Sigmoid colon (tissue), 7 donors: ENCODE data around the gene RNF40. TPM values are rescaled to one million over a fixed set of nuclear protein-coding genes. Genes with fewer than 3 reads are reported as not detected.

ENCODE experiments used
- DNase-seq: peaks from one replicate; pipeline ENCODE4 v3.0.0-alpha.2; 2019
- H3K27ac ChIP-seq, 4 donors: fragments of 200-600 bp; sonication (generic); one replicate each; pipeline ENCODE4 v1.5.1; 2016 to 2019; ENCODE audit warnings: mild to moderate bottlenecking in 1 of 4
- H3K27me3 ChIP-seq, 3 donors: fragments of 200-600 bp; sonication (generic); one replicate each; pipeline ENCODE4 v1.5.1; 2019; ENCODE audit warnings: mild to moderate bottlenecking in 1 of 3
- H3K36me3 ChIP-seq, 4 donors: fragments of 200-600 bp; sonication (generic); one replicate each; pipeline ENCODE4 v1.5.1; 2016 to 2019
- H3K4me1 ChIP-seq, 4 donors: fragments of 200-600 bp; sonication (generic); one replicate each; pipeline ENCODE4 v1.5.1; 2017 to 2019
- H3K4me3 ChIP-seq, 4 donors: fragments of 200-600 bp; sonication (generic); one replicate each; pipeline ENCODE4 v1.5.1; 2017 to 2019; ENCODE audit warnings: mild to moderate bottlenecking in 2 of 4, moderate library complexity in 1 of 4
- H3K9me3 ChIP-seq, 4 donors: fragments of 200-600 bp in 3 of 4; sonication (generic) in 3 of 4; one replicate each; pipeline versions ENCODE4 v1.5.1 to v1.6.1; 2013 to 2019
- EP300 ChIP-seq, 4 donors: sonication (generic); formaldehyde crosslinking; IDR thresholded peaks; one replicate each; pipeline ENCODE4 v1.6.1; 2017; ENCODE audit warnings: antibody characterized with exemption in 4 of 4
- POLR2A ChIP-seq, 2 donors: fragments of 450-650 bp; IDR thresholded peaks; one replicate each; pipeline ENCODE4 v1.6.1; 2016; ENCODE audit warnings: antibody characterized with exemption in 2 of 2, mild to moderate bottlenecking in 2 of 2, moderate library complexity in 2 of 2
- POLR2AphosphoS5 ChIP-seq, 4 donors: sonication (generic); formaldehyde crosslinking; IDR thresholded peaks; one replicate each; pipeline ENCODE4 v1.6.1; 2017; ENCODE audit warnings: antibody characterized with exemption in 4 of 4
- WGBS, 2 donors: extraction: QIAGEN DNeasy Blood & Tissue Kit; methylation state at CpG; one replicate each; pipeline ENCODE4 v1.1.7; 2013; 5-methylcytosine and 5-hydroxymethylcytosine counted together
- intact Hi-C: fragments of 100-400 bp; cut with DNase I; formaldehyde crosslinking; loops from one replicate; pipeline ENCODE4 v1.15.1; 2023
- polyA plus RNA-seq, 3 donors: library from polyadenylated mRNA; stranded (reverse); fragments of 200-250 nt; gene quantifications; one replicate each; pipeline ENCODE4 v1.2.3, GENCODE V29; 2013
- total RNA-seq, 4 donors: library from RNA; depleted of rRNA; stranded (reverse); fragments of >200 nt; gene quantifications; one replicate each; pipeline ENCODE4 v1.1.0, GENCODE V29; 2016
- TF ChIP-seq, protein P1 (sequence below), 4 experiments: fragments of 450-650 bp in 3 of 4; fragments of 200-600 bp in 1 of 4; IDR thresholded peaks; one replicate each; pipeline ENCODE4 v1.5.1; 2016 to 2019; ENCODE audit warnings: antibody characterized with exemption in 4 of 4, mild to moderate bottlenecking in 3 of 4, moderate library complexity in 2 of 4
- donor health status: healthy with polysubstance abuse.
- donor health status: Bipolar disorder and iron deficiency.
- donor health status: healthy.

Gene RNF40
- total and polyA plus RNA-seq, 7 donors: 34.8 to 79.3 (median 49.4) TPM

DNA sequence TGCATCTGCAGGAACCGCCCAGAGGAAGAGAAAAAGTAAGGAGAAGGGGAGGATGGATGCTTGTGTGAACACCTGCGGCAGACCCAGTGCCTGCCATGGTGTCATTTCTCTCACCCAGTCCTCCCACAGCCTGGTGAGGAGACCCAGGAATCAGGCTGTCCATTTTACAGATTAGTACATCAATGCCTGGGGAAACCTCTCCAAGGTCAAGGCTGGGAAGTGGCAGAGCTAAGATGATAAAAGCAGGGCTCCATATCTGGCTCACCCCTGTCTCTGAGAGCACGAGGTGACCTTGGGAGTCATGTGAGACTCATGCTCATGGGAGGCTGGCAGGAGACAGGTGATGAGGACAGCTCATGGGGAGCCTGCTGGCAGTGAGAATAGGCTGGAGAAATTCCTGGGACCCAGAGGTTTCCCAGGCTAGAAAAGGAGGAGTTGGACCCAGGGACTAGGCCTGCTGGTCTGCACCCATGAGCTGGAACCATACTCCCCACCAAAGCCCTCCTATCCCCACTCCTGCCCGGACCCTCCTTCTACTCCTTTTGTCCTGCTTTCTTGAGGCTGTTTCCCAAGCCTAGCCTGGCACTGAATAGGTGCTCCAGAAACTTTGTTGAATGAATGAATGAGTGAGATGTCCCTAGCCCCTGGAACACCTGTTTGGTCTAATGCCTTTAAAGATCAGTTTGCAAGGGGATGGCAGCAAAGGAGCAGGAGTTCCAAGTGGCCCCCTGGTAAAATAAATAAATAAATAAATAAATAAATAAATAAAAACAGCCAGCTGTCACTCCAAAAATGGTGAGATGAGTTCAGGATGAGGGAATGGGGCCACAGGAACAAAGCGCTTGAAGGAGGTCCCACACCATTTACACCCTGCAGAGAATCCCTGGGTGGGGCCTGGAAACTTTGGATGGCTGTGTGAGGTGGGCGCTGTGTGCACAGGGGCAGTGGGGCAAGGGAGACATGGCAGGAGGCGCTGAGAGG is 23.3 kb downstream of the RNF40 start:
- intact Hi-C loops: no loop called here
- 79 to 86% methylated on average over 7 of the region's 7 CpGs for WGBS, 2 donors
- no peaks in the 10 kb centered on the region for H3K9me3 ChIP-seq
- peak overlapping the region; percentile 78 to 99 (median 90) for H3K4me3 ChIP-seq
- peaks cover 21 to 34% (median 23%) of the 10 kb centered on the region in 4 donors for H3K36me3 ChIP-seq
- peak overlapping the region in 3 of 4 donors; percentile 89 to 96 (median 96) for H3K27ac ChIP-seq
- no peaks in the 10 kb centered on the region for H3K27me3 ChIP-seq
- H3K4me1 ChIP-seq: peaks cover 3 to 29% (median 23%) of the 10 kb centered on the region in 4 donors
- no peak for DNase-seq
- TF ChIP-seq, protein P1, sequence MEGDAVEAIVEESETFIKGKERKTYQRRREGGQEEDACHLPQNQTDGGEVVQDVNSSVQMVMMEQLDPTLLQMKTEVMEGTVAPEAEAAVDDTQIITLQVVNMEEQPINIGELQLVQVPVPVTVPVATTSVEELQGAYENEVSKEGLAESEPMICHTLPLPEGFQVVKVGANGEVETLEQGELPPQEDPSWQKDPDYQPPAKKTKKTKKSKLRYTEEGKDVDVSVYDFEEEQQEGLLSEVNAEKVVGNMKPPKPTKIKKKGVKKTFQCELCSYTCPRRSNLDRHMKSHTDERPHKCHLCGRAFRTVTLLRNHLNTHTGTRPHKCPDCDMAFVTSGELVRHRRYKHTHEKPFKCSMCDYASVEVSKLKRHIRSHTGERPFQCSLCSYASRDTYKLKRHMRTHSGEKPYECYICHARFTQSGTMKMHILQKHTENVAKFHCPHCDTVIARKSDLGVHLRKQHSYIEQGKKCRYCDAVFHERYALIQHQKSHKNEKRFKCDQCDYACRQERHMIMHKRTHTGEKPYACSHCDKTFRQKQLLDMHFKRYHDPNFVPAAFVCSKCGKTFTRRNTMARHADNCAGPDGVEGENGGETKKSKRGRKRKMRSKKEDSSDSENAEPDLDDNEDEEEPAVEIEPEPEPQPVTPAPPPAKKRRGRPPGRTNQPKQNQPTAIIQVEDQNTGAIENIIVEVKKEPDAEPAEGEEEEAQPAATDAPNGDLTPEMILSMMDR (IDR thresholded peaks at IDR 0.05): no peak
- TF ChIP-seq POLR2AphosphoS5 (IDR thresholded peaks at IDR 0.05): no peak
- TF ChIP-seq POLR2A (IDR thresholded peaks at IDR 0.05): no peak
- TF ChIP-seq EP300 (IDR thresholded peaks at IDR 0.05): no peak

GRCh38 chr16:30786115-30786935 is 24.2 kb downstream of the RNF40 start:
- peak overlapping the region; percentile 89 to 96 (median 93) for H3K27ac ChIP-seq
- intact Hi-C loops: no loop called here
- H3K27me3 ChIP-seq: no peaks in the 10 kb centered on the region
- WGBS, 2 donors: 7 to 8% methylated on average over 57 of the region's 57 CpGs
- peaks cover 21 to 33% (median 23%) of the 10 kb centered on the region in 4 donors for H3K36me3 ChIP-seq
- peak in 1 of 4 donors; percentile 15 for TF ChIP-seq POLR2AphosphoS5 (IDR thresholded peaks at IDR 0.05)
- no peak for TF ChIP-seq EP300 (IDR thresholded peaks at IDR 0.05)
- no peaks in the 10 kb centered on the region for H3K9me3 ChIP-seq
- no peak for DNase-seq
- peaks cover 3 to 29% (median 23%) of the 10 kb centered on the region in 4 donors for H3K4me1 ChIP-seq
- peak overlapping the region; percentile 78 to 99 (median 90) for H3K4me3 ChIP-seq

DNA sequence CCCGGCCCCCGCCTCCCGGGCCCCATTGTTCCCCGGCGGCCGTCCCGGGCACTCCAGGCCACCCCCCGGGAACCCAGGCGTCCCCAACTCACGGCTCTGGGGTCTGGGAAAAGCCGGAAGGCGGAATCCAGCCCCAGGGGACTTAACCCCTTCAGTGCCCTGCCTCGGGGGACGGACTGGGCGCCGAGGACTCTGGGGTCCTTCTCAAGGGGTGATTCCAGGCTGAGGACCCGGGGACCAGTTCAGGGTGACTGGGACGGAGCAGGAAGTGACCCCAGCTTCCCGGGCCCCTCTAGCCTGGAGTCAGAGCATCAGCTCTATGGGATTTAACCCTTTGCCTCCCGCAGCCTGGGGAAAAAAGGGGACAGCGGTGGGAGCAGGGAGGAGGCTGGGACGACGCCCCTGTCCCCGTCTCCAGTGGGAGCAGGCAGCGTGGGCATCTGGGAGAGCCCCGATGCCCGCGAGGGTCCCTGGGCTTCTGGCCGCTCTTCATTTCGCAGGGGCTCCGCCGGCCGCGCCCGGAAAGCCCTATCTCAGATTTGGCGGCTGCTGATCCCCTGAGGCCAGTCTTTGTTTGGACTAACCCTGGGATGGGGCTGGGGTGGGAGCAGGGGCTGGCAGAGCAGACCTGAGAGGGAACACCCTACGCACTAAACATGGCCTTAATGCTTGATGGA is 25.0 kb downstream of the RNF40 start, which contains the start of gene ZNF629:
Gene ZNF629, minus strand, starts transcription at position 270 of the 677 bp plus-strand sequence. CDS start 2,723 bp downstream, outside the sequence.
- peak; percentile 89 for DNase-seq
- H3K36me3 ChIP-seq: peaks cover 15 to 25% (median 19%) of the 10 kb centered on the region in 4 donors
- peaks cover 3 to 29% (median 23%) of the 10 kb centered on the region in 4 donors for H3K4me1 ChIP-seq
- H3K27ac ChIP-seq: peak within 1 kb of the TSS; percentile 89 to 96 (median 93)
- TF ChIP-seq POLR2AphosphoS5 (IDR thresholded peaks at IDR 0.05): peak in 3 of 4 donors; percentile 31 to 58 (median 53)
- TF ChIP-seq POLR2A (IDR thresholded peaks at IDR 0.05): no peak
- TF ChIP-seq, protein P1 (IDR thresholded peaks at IDR 0.05): peak in 1 of 4 experiments; percentile 24
- no peak for TF ChIP-seq EP300 (IDR thresholded peaks at IDR 0.05)
- no peaks in the 10 kb centered on the region for H3K27me3 ChIP-seq
- H3K9me3 ChIP-seq: no peaks in the 10 kb centered on the region
- intact Hi-C loops: loop anchor here (1.0 kb wide), 1 partner anchor 18 kb away; no protein-coding TSS in a partner anchor
- peak within 1 kb of the TSS; percentile 78 to 99 (median 90) for H3K4me3 ChIP-seq
- 1 to 2% methylated on average over 37 of the region's 37 CpGs for WGBS, 2 donors

- 14 to 45% methylated on average over 11 of the region's 11 CpGs for WGBS, 2 donors
- TF ChIP-seq, protein P1 (IDR thresholded peaks at IDR 0.05): no peak
- TF ChIP-seq POLR2AphosphoS5 (IDR thresholded peaks at IDR 0.05): no peak
- no peak for TF ChIP-seq POLR2A (IDR thresholded peaks at IDR 0.05)
- TF ChIP-seq EP300 (IDR thresholded peaks at IDR 0.05): no peak
- intact Hi-C loops: loop anchor here (1.0 kb wide), 1 partner anchor 18 kb away; no protein-coding TSS in a partner anchor
Measured at GRCh38 chr16:30787613-30788378, 25.7 kb downstream of the RNF40 start.

More at GRCh38 chr16:30787613-30788378, 25.7 kb downstream of the RNF40 start:
- Histone ChIP-seq H3K9me3 (no peaks in the 10 kb centered on the region), H3K27me3 (no peaks in the 10 kb centered on the region), H3K4me1 (peaks cover 3 to 29% (median 23%) of the 10 kb centered on the region in 4 donors), H3K27ac (peak overlapping the region; percentile 89 to 96 (median 93)), H3K36me3 (peaks cover 8 to 18% (median 12%) of the 10 kb centered on the region in 4 donors), H3K4me3 (peak overlapping the region; percentile 78 to 99 (median 90))
- no peak for DNase-seq
